Breast epithelium (tissue), 4 donors: ENCODE results near the gene ENTPD1. TPM values are rescaled to one million over a fixed set of nuclear protein-coding genes. Genes with fewer than 3 reads are reported as not detected.
A peak's percentile ranks its signal among the peaks of the same experiment; 100 is the strongest.

ENCODE experiments used
- DNase-seq, 2 donors: peaks; one replicate each; pipeline ENCODE4 v3.0.0-alpha.2; 2019; ENCODE audit warnings: low spot score in 2 of 2
- H3K27ac ChIP-seq, 2 donors: fragments of 200-600 bp; sonication (generic) in 1 of 2; one replicate each; pipeline ENCODE4 v1.5.1; 2016 to 2019; ENCODE audit warnings: mild to moderate bottlenecking in 1 of 2
- H3K27me3 ChIP-seq, 2 donors: fragments of 200-600 bp; sonication (generic) in 1 of 2; one replicate each; pipeline versions ENCODE4 v1.5.1 to v1.6.0; 2017 to 2019; ENCODE audit warnings: control low read depth in 1 of 2, mild to moderate bottlenecking in 1 of 2
- H3K36me3 ChIP-seq: fragments of 200-600 bp; one replicate; pipeline ENCODE4 v1.5.1; 2019
- H3K4me1 ChIP-seq, 2 donors: fragments of 200-600 bp; sonication (generic); one replicate each; pipeline ENCODE4 v1.5.1; 2016 to 2019; ENCODE audit warnings: control low read depth in 1 of 2
- H3K4me3 ChIP-seq, 3 donors: fragments of 200-600 bp; sonication (generic); 1 replicate in 2 of 3; 2 replicates in 1 of 3; pipeline ENCODE4 v1.5.1; 2016 to 2019; ENCODE audit warnings: mild to moderate bottlenecking in 3 of 3, moderate library complexity in 2 of 3
- H3K9me3 ChIP-seq, 2 donors: fragments of 200-600 bp; sonication (generic) in 1 of 2; one replicate each; pipeline ENCODE4 v1.5.1; 2016 to 2019; ENCODE audit warnings: control low read depth in 1 of 2
- CTCF ChIP-seq, 3 donors: fragments of 450-650 bp; IDR thresholded peaks; one replicate each; pipeline ENCODE4 v1.5.1; 2016 to 2017; ENCODE audit warnings: antibody characterized with exemption in 3 of 3, mild to moderate bottlenecking in 3 of 3, moderate library complexity in 3 of 3
- POLR2A ChIP-seq: fragments of 450-650 bp; IDR thresholded peaks from one replicate; pipeline ENCODE4 v1.6.1; 2016; ENCODE audit warnings: antibody characterized with exemption, mild to moderate bottlenecking, moderate library complexity
- POLR2AphosphoS5 ChIP-seq, 3 donors: sonication (generic); formaldehyde crosslinking; IDR thresholded peaks; one replicate each; pipeline ENCODE4 v1.6.1; 2017; ENCODE audit warnings: antibody characterized with exemption in 3 of 3
- intact Hi-C: fragments of 100-400 bp; cut with DNase I; formaldehyde crosslinking; loops from one replicate; pipeline ENCODE4 v1.15.1; 2023; ENCODE audit warnings: low total_unique reads
- total RNA-seq, 3 donors: library from RNA; depleted of rRNA; stranded (reverse); fragments of >200 nt; gene quantifications; one replicate each; pipeline ENCODE4 v1.1.0, GENCODE V29; 2016

The ENTPD1 gene
- total RNA-seq, 3 donors from 2014 or later, result 17.4 to 26.9 (median 18.4) TPM

- Histone ChIP-seq H3K9me3 (no peaks in the 10 kb centered on the region), H3K27ac (no peak overlapping the region), H3K36me3 (no peaks in the 10 kb centered on the region), H3K4me3 (no peak overlapping the region), H3K4me1 (peaks cover 0 to 4% of the 10 kb centered on the region in 2 donors), H3K27me3 (no peaks in the 10 kb centered on the region)
- TF ChIP-seq POLR2AphosphoS5 (IDR thresholded peaks at IDR 0.05), result no peak
- intact Hi-C loops, result no loop called here
- no peak for DNase-seq
Measured at GRCh38 chr10:95840121-95840520, 84.2 kb downstream of the ENTPD1 start.

- intact Hi-C loops, result no loop called here
- no peak for DNase-seq
- TF ChIP-seq POLR2AphosphoS5 (IDR thresholded peaks at IDR 0.05), result no peak
- TF ChIP-seq CTCF (IDR thresholded peaks at IDR 0.05), result no peak
- TF ChIP-seq POLR2A, result no peak
- H3K4me3 ChIP-seq, result no peak overlapping the region
- H3K27ac ChIP-seq, result peak overlapping the region; percentile 50 to 67
- peaks cover 0 to 4% of the 10 kb centered on the region in 2 donors for H3K4me1 ChIP-seq
- no peaks in the 10 kb centered on the region for H3K36me3 ChIP-seq
- no peaks in the 10 kb centered on the region for H3K27me3 ChIP-seq
- no peaks in the 10 kb centered on the region for H3K9me3 ChIP-seq
Measured at GRCh38 chr10:95840681-95841080, 84.7 kb downstream of the ENTPD1 start.

GRCh38 chr10:95841661-95842498 lies 85.9 kb downstream of the ENTPD1 start:
- intact Hi-C loops, result no loop called here
- Histone ChIP-seq H3K36me3 (no peaks in the 10 kb centered on the region), H3K27ac (peak overlapping the region; percentile 50 to 67), H3K9me3 (no peaks in the 10 kb centered on the region), H3K27me3 (no peaks in the 10 kb centered on the region), H3K4me3 (no peak overlapping the region), H3K4me1 (peaks cover 0 to 4% of the 10 kb centered on the region in 2 donors)
- no peak for DNase-seq
- TF ChIP-seq CTCF (IDR thresholded peaks at IDR 0.05) (peak; percentile 54 to 75 (median 56)), POLR2A (no peak), POLR2AphosphoS5 (IDR thresholded peaks at IDR 0.05) (no peak)

GRCh38 chr10:95845411-95845810 lies 89.4 kb downstream of the ENTPD1 start:
- Histone ChIP-seq H3K27me3 (no peaks in the 10 kb centered on the region), H3K4me3 (no peak overlapping the region), H3K4me1 (peaks cover 0 to 4% of the 10 kb centered on the region in 2 donors), H3K27ac (peak overlapping the region; percentile 16 to 50), H3K9me3 (no peaks in the 10 kb centered on the region), H3K36me3 (no peaks in the 10 kb centered on the region)
- no peak for DNase-seq
- intact Hi-C loops, result no loop called here
- TF ChIP-seq CTCF (IDR thresholded peaks at IDR 0.05) (no peak), POLR2AphosphoS5 (IDR thresholded peaks at IDR 0.05) (no peak), POLR2A (no peak)

GRCh38 chr10:95847007-95847406 lies 91.0 kb downstream of the ENTPD1 start:
- intact Hi-C loops, result no loop called here
- Histone ChIP-seq H3K27ac (no peak overlapping the region), H3K4me1 (no peaks in the 10 kb centered on the region), H3K36me3 (no peaks in the 10 kb centered on the region), H3K9me3 (no peaks in the 10 kb centered on the region), H3K27me3 (no peaks in the 10 kb centered on the region), H3K4me3 (no peak overlapping the region)
- no peak for DNase-seq
- TF ChIP-seq POLR2A, result no peak
- no peak for TF ChIP-seq POLR2AphosphoS5 (IDR thresholded peaks at IDR 0.05)
- TF ChIP-seq CTCF (IDR thresholded peaks at IDR 0.05), result no peak
